ENCODE data around the gene STAG3.
A peak's percentile ranks its signal among the peaks of the same experiment; 100 is the strongest.
"Not testable (repeated sequence)": the region's sequence is repeated elsewhere in the genome, so short reads cannot be mapped to it uniquely, and the experiment has no call there.

Gene STAG3

DNA sequence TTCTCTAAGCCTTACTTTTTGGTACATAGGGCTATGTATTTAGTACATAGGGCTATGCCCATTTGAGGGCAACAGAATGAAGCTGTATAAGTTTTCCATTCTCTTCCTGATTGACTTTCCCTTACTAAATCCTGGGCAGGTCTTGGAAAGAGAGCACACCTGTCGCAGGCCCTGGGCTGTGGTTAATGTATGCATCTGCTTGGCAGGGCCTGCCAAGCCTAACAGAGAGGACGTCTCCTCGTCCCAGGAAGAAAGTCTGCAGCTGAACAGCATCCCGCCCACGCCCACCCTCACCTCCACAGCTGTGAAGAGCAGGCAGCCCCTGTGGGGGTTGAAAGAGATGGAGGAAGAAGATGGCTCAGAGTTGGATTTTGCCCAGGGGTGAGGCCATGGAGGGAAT is 33.1 kb downstream of the STAG3 start:
- DNase-seq (ENCODE audit: low read depth in 2 of 3, low spot score in 1 of 3): no peak

DNA sequence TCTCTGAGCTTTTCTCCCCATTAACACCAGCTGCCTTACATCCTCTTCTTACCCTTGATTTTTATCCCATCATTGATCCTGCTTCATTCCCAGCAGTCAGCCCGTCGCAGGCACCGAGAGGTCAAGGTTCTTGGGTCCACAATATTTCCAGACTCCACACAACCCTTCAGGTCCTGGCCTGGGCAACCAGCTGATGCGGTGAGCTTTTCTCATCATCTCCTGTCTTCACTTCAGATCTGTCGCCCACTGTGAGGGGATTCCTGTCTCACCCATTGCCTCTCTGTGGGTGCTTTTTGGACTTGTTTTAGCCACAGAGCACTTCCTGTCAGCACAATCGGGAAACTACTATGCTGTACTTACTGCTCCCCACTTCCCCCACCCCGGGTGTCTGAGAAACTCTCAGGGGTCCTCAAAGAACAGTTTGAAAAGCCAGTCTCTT is 33.6 kb downstream of the STAG3 start:
- peak in 1 of 3 donors; percentile 16 for DNase-seq (ENCODE audit: low read depth in 2 of 3, low spot score in 1 of 3)

DNA sequence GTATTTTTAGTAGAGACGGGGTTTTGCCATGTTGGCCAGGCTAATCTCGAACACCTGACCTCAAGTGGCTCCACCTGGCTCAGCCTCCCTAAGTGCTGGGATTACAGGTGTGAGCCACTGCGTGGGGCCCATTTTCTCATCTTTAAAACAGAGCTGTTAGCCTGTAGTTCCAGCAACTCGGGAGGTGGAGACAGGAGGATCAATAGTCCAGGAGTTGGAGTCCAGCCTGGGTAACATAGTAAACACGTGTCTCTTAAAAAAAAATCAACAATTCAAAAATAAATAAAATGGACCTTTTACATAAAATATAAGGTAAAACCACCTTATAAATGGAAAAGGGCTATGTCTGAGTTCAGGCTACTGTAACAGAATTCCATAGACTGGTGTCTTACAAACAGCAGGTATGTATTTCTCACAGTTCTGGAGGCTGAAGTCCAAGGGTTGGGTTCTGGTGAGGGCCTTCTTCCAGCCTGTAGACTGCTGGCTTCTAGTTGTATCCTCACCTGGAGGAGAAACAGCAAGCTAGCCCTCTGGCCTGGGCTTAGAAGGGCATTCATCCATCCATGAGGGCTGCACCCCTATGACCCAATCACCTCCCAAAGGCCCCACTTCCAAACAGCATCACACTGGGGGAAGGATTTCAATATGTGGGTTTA is 35.0 kb downstream of the STAG3 start:
- DNase-seq (ENCODE audit: low read depth in 2 of 3, low spot score in 1 of 3): no peak

DNA sequence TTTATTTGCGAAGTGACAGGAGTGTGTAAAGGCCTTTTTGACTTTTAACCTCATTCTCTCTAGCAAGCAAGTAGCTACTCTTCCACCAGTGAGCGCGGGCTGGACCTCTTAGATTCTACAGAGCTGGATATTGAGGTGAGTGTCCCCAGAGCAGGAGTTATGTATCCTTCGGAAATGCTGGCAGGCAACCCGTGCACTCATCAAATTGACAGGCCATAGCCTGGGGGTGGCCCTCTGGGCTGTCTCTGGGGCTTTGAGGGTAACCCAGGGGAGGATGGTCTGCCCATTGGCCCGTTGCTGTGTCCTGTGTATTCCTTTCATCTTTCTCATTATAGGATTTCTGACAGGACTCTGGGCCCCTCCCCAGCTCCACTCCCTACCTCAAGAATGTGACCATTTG is 36.0 kb downstream of the STAG3 start:
- no peak for DNase-seq (ENCODE audit: low read depth in 2 of 3, low spot score in 1 of 3)

DNA sequence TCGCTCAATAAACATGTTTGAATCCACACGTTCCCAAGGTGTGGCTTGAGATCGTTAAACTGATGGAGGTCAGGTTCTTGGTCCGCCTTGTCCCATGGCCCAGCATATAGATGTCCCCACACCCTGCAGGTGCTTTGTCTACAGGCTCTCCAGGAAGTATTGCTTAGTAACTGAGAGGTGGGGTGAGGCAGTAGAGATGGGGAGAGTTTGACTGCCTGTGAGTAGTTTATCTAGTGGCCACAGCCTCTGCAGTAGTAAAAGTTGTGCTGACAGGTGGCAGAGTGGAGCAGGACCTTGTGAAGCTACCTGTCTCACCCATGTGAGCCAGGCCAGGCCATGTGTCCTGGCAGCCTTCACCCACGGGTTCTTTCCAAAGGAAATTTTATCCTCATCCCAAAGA is 36.6 kb downstream of the STAG3 start:
- DNase-seq (ENCODE audit: low read depth in 2 of 3, low spot score in 1 of 3): not testable (repeated sequence)

DNA sequence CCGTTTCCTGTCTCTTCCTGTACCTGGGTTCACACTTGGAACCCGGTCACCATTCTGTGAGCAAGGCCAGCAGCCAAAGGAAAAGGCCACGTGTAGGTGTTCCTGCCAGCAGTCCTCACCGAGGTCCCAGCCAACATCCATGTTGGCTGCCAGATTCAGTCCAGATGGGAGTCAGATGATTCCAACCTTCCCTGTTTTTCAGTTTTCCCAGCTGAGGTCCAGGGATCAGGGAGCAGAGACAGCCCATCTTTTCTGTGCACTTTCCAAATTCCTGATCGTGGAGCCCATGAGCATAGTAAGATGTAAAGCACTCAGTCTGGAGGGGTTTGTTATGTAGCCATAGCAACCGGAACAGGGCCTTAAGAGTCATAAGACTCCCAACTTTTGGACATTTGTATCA is 38.2 kb downstream of the STAG3 start:
- DNase-seq (ENCODE audit: low read depth in 2 of 3, low spot score in 1 of 3): no peak

DNA sequence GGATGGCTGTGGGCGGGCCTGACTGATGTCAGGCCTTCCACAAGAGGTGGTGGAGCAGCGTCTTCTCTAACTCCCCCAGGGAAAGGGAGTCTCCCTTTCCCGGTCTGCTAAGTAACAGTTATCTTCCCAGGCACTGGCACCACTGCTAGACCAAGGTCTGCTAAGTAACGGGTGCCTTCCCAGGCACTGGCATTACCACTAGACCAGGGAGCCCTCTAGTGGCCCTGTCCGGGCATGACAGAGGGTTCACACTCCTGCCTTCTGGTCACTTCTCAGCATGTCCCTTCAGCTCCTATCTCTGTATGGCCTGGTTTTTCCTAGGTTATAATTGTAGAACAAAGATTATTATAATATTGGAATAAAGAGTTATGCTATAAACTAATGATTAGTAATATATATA is 40.2 kb downstream of the STAG3 start:
- DNase-seq (ENCODE audit: low read depth in 2 of 3, low spot score in 1 of 3): peak; percentile 79 to 88 (median 87)

DNA sequence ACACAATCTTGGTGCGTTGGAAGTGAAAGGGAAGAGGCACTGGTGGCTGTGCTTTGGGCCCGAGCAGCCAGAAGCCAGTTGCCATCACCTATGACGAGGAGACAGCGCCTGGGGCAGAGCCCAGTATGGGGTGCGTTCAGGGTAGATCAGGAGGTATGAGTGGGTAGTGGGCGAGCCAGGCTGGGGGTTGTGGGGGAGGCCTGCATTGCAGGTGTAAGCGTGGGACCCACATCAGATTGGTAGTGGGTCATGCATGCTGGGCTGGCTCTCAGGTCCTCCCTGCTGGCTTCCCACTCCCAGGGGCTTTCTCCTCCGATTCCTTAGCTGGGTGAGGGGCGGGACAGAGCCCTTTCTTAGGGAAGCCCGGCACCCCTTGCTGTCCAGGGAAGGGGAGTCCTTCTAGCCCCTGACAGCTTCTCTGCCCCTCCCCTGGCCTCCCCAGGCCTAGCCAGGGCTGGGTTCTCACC is 41.6 kb downstream of the STAG3 start:
- no peak for DNase-seq (ENCODE audit: low read depth in 2 of 3, low spot score in 1 of 3)

DNA sequence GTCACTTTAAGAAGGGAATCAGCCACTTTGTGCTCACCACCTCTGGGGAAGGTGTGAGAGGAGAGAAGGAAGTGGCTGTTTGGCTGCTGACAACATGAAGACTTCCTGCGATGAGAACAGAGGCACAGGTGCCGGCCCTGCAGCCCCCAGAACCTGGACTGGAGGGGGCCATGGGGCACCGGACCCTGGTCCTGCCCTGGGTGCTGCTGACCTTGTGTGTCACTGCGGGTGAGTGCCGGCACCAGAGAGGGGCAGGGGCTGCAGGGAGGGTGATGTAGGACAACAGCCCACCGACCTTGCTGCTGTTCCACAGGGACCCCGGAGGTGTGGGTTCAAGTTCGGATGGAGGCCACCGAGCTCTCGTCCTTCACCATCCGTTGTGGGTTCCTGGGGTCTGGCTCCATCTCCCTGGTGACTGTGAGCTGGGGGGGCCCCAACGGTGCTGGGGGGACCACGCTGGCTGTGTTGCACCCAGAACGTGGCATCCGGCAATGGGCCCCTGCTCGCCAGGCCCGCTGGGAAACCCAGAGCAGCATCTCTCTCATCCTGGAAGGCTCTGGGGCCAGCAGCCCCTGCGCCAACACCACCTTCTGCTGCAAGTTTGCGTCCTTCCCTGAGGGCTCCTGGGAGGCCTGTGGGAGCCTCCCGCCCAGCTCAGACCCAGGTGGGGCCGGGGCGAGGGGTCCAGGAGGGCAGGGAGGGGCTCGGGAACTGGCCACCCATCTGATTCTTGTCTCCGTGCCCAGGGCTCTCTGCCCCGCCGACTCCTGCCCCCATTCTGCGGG is 42.3 kb downstream of the STAG3 start, which contains the start of gene PVRIG:
TSS of gene PVRIG (plus strand) at position 149 of the 785 bp plus-strand sequence. CDS start at position 171, 22 bp downstream.
- DNase-seq (ENCODE audit: low read depth in 2 of 3, low spot score in 1 of 3): peak in 1 of 3 donors; percentile 34

DNA sequence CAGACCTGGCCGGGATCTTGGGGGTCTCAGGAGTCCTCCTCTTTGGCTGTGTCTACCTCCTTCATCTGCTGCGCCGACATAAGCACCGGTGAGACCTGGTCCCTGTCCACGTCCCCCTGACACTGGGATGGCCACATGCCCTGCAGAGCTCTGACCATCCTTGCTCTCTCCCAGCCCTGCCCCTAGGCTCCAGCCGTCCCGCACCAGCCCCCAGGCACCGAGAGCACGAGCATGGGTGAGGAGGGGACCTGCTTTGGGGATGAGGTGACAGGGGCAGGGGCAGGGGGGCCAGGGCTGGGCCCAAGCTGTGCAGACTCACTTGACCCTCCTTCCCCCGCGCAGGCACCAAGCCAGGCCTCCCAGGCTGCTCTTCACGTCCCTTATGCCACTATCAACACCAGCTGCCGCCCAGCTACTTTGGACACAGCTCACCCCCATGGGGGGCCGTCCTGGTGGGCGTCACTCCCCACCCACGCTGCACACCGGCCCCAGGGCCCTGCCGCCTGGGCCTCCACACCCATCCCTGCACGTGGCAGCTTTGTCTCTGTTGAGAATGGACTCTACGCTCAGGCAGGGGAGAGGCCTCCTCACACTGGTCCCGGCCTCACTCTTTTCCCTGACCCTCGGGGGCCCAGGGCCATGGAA is 43.0 kb downstream of the STAG3 start:
- DNase-seq (ENCODE audit: low read depth in 2 of 3, low spot score in 1 of 3): no peak

DNA sequence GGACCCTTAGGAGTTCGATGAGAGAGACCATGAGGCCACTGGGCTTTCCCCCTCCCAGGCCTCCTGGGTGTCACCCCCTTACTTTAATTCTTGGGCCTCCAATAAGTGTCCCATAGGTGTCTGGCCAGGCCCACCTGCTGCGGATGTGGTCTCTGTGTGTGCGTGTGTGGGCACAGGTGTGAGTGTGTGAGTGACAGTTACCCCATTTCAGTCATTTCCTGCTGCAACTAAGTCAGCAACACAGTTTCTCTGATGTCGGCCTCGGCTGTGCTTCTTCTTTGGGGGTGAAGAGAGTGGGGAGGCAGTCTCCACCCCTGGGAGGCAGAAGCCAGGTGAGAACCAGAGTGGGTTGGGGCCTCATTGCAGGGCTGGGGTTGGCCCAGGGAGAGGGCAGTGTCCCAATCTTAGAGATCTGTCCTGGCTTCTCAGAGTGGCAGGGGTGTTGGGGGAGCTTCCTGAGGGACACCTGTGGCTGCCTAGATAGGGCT is 43.6 kb downstream of the STAG3 start:
- DNase-seq (ENCODE audit: low read depth in 2 of 3, low spot score in 1 of 3): peak; percentile 51 to 67 (median 67)

DNA sequence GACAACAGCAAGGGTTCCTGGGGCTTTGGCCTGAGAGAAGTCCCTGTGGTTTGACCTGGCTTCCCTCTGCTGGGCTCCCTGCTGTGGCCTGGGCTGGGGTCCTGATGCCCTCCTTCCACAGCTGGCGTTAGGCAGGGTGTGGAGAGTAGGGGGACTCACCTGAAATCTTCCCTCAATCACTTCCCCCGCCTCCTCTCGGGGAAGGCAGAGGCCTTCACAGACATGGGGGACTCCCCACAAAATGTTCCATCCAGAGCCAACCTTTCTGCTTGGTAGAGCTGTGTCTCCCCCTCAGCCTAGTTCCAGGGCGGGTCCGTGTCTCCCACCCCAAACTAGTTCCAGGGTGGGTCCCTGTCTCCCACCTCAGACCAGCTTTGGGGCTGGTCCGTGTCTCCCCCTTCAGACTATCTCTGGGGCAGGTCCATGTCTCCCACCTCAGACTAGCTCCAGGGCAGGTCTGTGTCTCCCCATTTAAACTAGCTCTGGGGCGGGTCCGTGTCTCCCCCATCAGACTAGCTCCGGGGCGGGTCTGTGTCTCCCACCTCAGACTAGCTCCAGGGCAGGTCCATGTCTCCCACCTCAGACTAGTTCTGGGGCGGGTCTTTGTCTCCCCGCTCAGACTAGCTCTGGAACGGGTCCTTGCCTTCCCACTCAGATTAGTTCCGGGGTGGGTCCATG is 44.2 kb downstream of the STAG3 start:
- no peak for DNase-seq (ENCODE audit: low read depth in 2 of 3, low spot score in 1 of 3)

DNA sequence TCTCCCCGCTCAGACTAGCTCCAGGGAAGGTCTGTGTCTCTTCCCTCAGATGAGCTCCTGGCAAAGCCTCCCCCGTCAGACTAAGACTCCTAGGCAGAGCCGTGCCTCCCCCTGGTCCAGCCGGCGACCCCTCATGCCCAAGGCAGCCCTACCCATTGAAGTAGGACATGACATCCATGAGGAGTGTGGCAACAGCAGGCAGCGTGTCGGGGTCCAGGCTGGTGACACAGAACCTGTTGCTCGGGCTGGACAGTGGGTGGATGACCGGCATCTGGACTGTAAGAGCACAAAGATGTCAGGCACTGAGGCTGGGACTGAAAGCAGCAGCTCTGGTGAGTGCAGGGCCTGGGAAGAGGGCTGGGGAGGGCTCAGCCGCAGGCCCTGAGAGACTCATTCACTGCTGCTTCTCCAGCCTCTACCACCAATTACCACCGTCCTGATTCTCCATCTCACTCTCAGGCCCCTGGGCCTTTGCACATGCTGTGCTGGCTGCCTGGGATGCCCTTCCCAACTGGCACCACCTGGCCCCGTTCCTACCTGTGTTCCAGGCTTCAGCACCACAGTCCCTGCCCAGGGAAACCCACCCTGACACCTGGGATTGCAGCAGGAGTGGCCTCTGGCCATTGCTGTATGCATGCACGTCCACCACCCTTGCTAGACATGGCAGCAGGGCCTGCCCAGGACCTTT is 44.9 kb downstream of the STAG3 start:
- DNase-seq (ENCODE audit: low read depth in 2 of 3, low spot score in 1 of 3): no peak

DNA sequence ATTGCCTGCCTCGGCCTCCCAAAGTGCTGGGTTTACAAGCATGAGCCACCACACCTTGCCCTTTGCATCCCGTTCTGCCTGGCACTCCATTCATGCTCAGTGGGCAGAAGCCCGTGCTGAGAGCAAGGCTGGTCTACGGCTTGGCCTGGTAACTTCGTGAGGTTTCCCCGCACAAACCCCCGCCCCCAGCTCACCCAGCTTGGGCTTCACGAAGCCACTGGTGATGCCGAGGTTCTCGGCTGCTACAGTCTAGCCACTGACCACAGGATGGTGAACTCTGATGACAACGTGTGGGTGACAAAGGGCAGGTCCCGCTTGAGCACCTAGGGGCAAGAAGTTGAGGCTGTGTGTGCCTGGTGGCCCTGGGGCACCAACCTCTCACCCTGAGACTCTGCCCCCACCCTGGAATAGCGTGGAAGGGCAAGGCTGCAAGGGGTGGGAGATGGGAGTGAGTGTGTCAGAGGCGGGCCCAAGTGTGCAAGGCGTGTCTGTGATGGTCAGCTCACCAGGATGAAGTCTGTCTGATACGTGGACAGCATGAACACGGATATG is 45.7 kb downstream of the STAG3 start:
- not testable (repeated sequence) for DNase-seq (ENCODE audit: low read depth in 2 of 3, low spot score in 1 of 3)

DNA sequence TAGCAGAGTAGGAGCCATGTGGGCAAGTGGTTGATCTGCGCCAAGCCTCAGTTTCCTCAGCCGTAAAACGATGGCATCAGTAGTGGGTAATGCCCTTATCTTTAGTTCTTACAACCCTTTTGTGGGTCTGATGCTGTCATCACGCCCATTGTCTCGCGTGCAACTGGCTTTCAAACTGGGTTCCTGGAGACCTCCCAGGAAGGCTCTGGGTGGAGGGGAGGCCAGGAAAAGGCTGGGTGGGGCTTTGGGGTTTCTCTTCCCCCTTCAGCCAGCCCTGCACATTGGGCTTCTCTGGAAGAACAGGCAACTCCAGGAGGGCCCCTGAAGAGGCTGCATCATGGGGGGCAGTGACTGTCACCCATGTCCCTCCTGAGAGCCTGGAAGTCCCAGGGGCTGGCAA is 47.2 kb downstream of the STAG3 start:
- not testable (repeated sequence) for DNase-seq (ENCODE audit: low read depth in 2 of 3, low spot score in 1 of 3)

DNA sequence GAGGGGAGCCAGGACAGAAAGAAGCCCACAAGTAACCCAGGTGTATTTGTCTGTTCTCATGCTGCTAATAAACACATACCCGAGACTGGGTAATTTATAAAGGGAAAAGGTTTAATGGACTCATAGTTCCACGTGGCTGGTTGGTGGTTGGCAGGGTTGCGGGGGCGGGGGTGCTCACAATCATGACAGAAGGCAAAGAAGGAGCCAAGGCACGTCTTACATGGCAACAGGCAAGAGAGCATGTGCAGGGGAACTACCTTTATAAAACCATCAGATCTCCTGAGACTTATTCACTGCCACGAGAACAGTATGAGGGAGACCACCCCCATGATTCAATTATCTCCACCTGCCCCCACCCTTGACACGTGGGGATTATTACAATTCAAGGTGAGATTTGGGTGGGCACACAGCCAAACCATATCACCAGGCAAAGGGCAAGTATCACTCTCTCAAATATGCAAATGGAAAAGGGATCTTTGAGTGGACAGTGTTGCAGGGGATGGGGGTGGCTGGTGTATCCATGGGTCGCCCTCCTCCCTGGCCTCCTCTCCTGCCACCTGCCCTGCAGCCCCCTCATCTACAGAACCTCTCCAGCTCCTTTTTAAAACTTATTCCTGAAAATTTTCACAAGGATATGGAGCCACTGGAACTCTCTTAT is 57.1 kb downstream of the STAG3 start:
- DNase-seq (ENCODE audit: low read depth in 2 of 3, low spot score in 1 of 3): peak in 1 of 3 donors; percentile 25

DNA sequence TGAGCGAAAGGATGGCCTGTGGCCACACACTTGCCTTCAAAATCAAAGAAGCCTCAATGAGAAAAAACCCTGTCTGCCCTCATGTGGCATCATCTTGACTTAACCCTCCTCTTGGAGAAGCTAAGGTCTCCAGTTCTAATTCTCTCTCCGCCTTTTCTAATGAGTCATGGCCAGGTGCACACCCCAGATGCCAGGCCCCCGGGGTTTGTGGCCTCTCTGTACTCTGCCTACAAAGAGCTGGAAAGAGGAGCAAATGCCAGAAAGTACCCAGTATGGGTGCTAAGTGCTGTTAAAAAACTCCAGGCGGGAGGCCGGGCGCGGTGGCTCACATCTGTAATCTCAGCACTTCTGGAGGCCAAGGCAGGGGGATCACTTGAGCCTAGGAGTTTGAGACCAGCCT is 62.3 kb downstream of the STAG3 start:
- DNase-seq (ENCODE audit: low read depth in 2 of 3, low spot score in 1 of 3): not testable (repeated sequence)

DNA sequence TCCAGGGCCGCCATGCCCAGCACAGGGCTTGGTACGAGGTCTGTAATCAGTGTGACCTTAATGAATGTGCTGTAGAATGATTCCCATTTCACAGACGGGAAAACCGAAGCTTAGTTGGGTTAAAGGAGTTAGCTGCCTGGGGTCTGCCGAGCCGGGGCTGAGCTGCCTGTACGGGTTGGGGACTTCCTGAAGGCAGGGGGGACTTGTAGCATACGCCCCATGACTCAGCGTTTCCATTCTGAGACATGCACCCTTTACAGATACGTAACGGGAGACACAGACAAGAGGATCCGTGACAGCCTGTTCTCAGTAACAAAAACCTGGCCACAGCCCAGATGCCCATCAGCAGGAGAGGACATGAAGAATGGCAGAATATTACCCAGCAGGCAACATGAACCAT is 65.7 kb downstream of the STAG3 start:
- peak; percentile 36 to 53 (median 42) for DNase-seq (ENCODE audit: low read depth in 2 of 3, low spot score in 1 of 3)

DNA sequence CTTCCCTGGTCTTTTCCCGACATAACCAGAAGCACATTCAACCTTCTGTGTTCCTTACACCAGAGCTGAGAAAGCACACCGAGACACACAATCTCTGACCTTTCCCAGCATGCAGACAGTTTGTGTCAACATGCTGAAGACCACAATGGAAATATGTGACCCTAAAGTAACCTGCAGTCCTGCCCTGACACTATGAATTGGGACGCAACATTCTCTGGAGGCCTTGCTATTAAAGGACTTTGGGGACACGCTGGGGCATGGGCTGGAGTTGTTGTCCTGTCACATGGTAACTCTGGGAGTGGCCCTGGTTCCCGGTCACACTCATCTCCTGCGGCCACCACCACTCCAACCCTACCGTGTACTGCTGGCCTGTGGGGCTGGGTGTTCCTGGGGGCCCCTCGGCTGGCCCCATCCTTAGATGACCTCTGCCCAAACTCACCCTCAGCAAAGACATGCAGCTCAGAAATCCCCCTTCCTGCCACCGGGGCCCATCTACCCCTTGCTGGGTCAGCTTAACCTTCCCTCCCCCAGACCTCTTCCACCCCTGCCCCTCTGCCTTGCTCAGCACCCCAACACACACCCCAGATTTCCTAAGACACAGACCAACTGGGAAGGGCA is 67.4 kb downstream of the STAG3 start:
- not testable (repeated sequence) for DNase-seq (ENCODE audit: low read depth in 2 of 3, low spot score in 1 of 3)
